Measurements from ENCODE around the gene OR51B5.

DNA sequence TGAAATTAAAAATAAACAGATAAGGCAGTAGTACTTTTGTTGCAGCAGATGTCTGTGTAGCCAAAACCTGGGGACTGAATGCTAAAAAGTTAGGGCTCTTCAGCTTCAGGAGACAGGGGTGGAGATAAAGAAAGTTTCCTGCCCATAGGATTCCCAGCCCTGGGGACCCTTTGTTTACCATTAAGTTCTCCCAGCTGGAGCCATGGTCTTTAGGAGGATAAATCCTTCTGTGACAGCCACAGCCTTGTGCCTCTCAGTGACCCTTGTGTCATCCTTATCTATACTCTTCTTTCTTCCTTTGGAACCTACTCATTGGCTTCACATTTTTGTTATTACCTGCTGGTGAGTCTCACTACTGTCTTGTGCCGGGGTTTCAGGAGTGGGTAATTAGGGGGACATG lies 40.3 kb upstream of the OR51B5 start, which contains the start of gene OR51M1:
- TF ChIP-seq FOXM1 (IDR thresholded peaks at IDR 0.05; ENCODE audit: borderline replicate concordance) (no peak), BHLHE40 (IDR thresholded peaks at IDR 0.05; ENCODE audit: borderline replicate concordance) (no peak), ARNT (IDR thresholded peaks at IDR 0.05) (no peak), ELF4 (IDR thresholded peaks at IDR 0.05) (no peak), FOXA1 (IDR thresholded peaks at IDR 0.05) (no peak), FOXK2 (IDR thresholded peaks at IDR 0.05) (no peak), TARDBP (IDR thresholded peaks at IDR 0.05) (no peak), SP1 (IDR thresholded peaks at IDR 0.05) (no peak), LEF1 (IDR thresholded peaks at IDR 0.05; ENCODE audit: borderline replicate concordance) (no peak), SUZ12 (IDR thresholded peaks at IDR 0.05) (no peak)

Data from HEK293T (cell line).